D721Med (cell line): ENCODE measurements around the gene UMODL1.
"Not testable (repeated sequence)": the region's sequence is repeated elsewhere in the genome, so short reads cannot be mapped to it uniquely, and the experiment has no call there.

Experiments
- DNase-seq: peaks from one replicate; pipeline ENCODE4 v3.0.0; 2011; ENCODE audit warnings: low spot score; ENCODE audit not compliant: insufficient read length
- FAIRE-seq: peaks from 2 replicates; lab custom pipeline; 2011; peaks lifted over from hg19 to GRCh38; lab: Jason Lieb, UNC
- TF ChIP-seq, protein P1 (sequence below): IDR thresholded peaks from 2 replicates; pipeline ENCODE4 v1.5.1; 2012; ENCODE audit warnings: mild to moderate bottlenecking, control low read depth; ENCODE audit not compliant: insufficient read depth; ENCODE audit errors: missing control alignments

Gene UMODL1

DNA sequence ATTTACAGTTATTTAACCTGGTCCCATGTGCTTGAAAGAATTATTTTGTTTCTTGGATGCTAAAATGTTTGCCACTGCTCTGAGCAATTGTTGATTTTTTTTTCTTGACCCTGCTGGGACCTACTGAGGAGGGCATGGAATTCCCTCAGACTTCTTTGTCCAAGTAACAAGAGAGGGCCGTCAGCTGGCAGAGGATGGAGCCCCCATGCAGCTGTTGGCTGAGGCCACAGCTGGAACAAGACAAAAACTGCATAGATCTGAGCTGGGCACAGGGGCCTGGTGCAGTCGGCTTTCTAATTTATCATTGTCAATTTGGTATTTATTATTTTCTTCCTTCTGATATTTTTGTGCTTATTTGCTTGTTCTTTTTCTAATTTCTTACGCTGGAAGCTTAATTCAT, 108.2 kb downstream of the UMODL1 start:
- FAIRE-seq, result no peak
- TF ChIP-seq, protein P1, sequence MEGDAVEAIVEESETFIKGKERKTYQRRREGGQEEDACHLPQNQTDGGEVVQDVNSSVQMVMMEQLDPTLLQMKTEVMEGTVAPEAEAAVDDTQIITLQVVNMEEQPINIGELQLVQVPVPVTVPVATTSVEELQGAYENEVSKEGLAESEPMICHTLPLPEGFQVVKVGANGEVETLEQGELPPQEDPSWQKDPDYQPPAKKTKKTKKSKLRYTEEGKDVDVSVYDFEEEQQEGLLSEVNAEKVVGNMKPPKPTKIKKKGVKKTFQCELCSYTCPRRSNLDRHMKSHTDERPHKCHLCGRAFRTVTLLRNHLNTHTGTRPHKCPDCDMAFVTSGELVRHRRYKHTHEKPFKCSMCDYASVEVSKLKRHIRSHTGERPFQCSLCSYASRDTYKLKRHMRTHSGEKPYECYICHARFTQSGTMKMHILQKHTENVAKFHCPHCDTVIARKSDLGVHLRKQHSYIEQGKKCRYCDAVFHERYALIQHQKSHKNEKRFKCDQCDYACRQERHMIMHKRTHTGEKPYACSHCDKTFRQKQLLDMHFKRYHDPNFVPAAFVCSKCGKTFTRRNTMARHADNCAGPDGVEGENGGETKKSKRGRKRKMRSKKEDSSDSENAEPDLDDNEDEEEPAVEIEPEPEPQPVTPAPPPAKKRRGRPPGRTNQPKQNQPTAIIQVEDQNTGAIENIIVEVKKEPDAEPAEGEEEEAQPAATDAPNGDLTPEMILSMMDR, result no peak
- DNase-seq, result no peak

DNA sequence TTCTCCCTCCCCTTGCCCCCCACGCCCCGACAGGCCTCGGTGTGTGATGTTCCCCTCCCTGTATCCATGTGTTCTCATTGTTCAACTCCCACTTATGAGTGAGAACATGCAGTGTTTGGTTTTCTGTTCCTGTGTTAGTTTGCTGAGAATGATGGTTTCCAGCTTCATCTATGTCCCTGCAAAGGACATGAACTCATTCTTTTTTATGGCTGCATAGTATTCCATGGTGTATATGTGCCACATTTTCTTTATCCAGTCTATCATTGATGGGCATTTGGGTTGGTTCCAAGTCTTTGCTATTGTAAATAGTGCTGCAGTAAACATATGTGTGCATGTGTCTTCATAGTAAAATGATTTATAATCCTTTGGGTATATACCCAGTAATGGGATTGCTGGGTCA, 108.9 kb downstream of the UMODL1 start:
- DNase-seq, FAIRE-seq: not testable (repeated sequence)

DNA sequence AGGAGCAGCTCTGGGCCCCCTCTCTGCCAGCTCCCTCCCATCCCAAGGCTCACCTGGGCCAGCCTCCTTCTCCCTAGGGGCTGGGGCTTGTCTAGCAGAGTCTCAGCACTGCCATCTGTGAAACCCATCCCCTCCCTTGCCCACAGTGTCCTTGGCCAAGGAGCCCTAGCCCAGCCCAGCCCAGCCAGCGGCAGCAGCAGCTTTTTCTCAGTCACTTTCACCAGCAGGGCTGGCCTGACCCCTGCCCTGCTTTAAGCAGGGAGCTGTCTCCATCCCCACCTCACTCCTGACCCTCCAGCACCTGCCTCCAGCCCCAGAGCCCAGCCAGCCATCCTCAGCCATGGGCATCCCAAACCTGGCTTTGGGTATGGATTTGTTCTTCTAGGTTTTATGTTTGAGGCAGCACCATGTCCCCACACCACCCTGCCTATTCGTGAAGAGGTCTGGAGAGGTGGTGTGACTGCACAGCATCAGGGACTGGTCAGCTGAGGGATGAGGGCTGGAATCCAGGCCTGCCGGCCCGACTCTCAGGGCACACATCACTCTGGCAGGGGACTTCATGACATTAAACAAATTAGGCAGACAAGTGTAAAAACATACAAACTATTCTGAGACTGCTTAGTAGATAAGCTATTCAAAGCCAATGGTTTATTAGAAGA, 111.7 kb downstream of the UMODL1 start:
- DNase-seq (no peak), FAIRE-seq (no peak)
- TF ChIP-seq, protein P1, result no peak

DNA sequence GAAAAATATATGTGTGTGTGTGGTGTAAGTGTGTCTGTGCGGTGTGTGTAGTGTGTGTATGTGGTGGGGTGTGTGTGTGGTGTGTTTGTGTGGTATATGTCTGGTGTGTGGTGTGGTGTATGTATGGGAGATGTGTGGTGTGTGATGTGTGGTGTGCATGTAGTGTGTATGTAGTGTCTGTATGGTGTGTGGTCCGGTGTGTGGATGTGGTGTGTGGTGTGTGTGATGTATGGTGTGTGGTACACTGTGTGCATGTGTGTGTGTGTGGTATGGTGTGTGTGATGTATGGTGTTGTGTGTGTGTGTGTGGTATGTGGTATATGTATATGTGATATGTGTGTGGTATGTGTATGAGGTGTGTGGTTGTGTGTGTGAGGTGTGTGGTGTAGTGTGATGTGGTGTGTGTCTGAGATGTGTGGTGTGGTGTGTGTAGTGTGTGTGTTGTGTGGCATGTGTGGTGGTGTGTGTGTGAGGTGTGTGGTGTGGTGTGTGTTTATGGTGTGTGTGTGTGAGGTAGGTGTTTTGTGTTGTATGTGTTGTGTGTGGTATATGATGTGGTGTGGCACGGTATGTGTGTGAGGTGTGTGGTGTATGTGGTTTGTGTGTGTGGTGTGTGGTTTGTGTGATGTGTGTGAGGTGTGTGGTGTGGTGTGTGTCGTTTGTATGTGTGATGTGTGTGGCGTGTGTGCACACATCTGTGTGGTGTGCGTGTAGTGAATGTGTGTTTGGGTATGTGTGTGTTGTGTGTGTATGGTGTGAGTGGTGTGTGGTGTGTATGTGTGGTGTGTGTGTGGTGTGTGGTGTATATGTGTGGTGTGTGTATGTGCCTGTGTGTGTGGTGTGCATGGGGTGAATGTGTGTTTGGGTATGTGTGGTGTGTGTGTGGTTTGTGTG, 112.5 kb downstream of the UMODL1 start:
- TF ChIP-seq, protein P1, result no peak
- no peak for DNase-seq
- FAIRE-seq, result no peak

DNA sequence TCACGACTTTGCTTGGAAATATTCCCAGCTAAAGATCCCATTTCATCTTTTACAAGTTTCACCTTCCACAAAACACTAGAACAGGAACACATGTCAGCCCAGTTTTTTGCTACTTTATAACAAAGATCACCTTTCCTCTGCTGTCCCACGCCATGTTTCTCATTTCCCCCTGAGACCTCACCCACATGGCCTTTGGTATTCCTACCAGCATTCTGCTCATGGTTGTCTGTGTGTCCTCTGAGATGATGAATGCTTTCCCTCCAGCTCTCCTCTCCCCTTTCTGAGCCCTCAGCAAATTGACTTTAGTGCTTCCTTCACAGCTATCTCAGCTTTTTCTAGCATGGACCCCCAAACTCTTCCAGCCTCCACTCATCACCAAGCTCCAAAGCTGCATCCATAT, 115.5 kb downstream of the UMODL1 start:
- TF ChIP-seq, protein P1, result no peak
- DNase-seq (no peak), FAIRE-seq (no peak)

DNA sequence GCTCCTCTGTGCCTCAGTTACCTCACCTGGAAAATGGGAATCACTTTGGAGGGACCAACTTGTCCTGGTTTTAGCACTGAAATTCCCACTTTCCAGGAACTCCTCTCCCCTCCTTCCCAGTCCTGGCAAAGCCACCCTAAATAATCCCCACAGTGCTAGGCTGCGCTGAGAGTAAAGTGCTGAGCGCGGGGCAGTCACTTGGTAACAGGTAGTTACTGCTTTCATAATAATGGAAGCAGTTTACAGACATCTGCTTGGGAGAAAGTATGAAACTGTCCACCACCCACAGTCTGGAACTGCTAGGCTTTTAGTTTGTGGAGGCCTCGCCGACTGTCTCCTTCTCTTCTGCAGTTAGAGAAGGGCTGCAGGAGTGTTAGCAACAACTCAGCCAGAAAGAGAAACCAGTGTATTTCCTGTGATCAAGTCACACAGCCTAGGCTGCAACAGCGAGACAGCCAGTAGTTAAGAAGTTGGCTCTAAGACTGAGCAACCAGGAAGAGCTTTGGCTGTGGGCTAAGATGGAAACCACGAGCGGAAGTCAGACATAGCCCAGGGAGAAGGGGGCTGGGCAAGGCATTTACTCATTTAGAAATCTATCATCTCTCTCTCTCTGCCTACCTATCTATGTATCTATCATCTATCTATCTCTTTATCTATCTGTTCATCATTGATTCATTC, 117.0 kb downstream of the UMODL1 start:
- FAIRE-seq (no peak), DNase-seq (no peak)
- TF ChIP-seq, protein P1, result no peak

DNA sequence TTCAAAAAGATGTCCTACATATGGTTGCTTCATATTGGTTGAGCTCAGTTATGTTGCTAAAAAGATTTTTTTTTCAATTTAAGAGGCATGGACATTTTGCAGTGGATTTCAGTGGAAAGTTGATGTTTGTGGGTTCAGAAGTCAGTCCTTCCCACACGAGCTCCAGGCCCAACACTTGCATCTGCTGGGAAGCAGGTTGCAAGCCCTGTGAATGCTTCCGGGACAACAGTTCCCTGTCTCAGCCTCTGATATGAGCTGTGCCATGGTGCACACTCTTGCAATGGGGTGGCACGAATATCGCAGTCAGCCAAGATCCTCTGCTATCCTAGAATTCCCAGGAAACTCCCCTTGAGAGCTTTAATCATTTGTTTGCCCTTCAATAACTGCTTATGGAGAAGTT, 117.5 kb downstream of the UMODL1 start:
- FAIRE-seq (no peak), DNase-seq (no peak)
- TF ChIP-seq, protein P1, result no peak
